ENCODE data around the gene ANGPTL4. TPM values are rescaled to one million over a fixed set of nuclear protein-coding genes. Genes with fewer than 3 reads are reported as not detected.

The ANGPTL4 gene
- total and polyA plus RNA-seq, 2 of the 13 experiments (the other 11 are each of a cell fraction or from before 2014, with no cell fraction given): 0.80 to 21.7 TPM

- TF ChIP-seq FOXJ3 (CRISPR knock-in tag; IDR thresholded peaks at IDR 0.05; ENCODE audit: borderline replicate concordance) (no peak), ZNF335 (CRISPR knock-in tag; IDR thresholded peaks at IDR 0.05) (no peak), ZNF451 (CRISPR knock-in tag; IDR thresholded peaks at IDR 0.05) (no peak), CEBPZ (IDR thresholded peaks at IDR 0.05; ENCODE audit: low read length) (no peak), REST (IDR thresholded peaks at IDR 0.05; ENCODE audit: borderline replicate concordance in 1 of 2, low read depth in 1 of 2, low read length in 2 of 2) (no peak), TEAD3 (CRISPR knock-in tag; optimal IDR thresholded peaks at IDR 0.05; ENCODE audit: borderline replicate concordance) (no peak), HNRNPK (IDR thresholded peaks at IDR 0.05; ENCODE audit: low read depth, low read length, poor library complexity, severe bottlenecking) (no peak), CENPT (CRISPR knock-in tag; IDR thresholded peaks at IDR 0.05; ENCODE audit: low read depth) (no peak), YEATS4 (CRISPR knock-in tag; IDR thresholded peaks at IDR 0.05; ENCODE audit: borderline replicate concordance) (no peak), NFYB (CRISPR knock-in tag; IDR thresholded peaks at IDR 0.05) (peak; percentile 89), ZMYM3 (CRISPR knock-in tag; IDR thresholded peaks at IDR 0.05) (0 out of 2 replicates have a peak, but pooled peaks have one; percentile 62), SIN3A (IDR thresholded peaks at IDR 0.05; ENCODE audit: borderline replicate concordance, low read depth, low read length) (no peak), SIX4 (CRISPR knock-in tag; IDR thresholded peaks at IDR 0.05) (no peak), ZNF775 (CRISPR knock-in tag; IDR thresholded peaks at IDR 0.05; ENCODE audit: borderline replicate concordance) (no peak), NFYC (CRISPR knock-in tag; IDR thresholded peaks at IDR 0.05) (peak; percentile 91), KAT7 (CRISPR knock-in tag; IDR thresholded peaks at IDR 0.05; ENCODE audit: borderline replicate concordance) (no peak), ZNF549 (CRISPR knock-in tag; IDR thresholded peaks at IDR 0.05) (no peak), ZNF143 (CRISPR knock-in tag; IDR thresholded peaks at IDR 0.05) (no peak), MAF1 (CRISPR knock-in tag; IDR thresholded peaks at IDR 0.05; ENCODE audit: borderline replicate concordance) (no peak), SP2 (CRISPR knock-in tag; IDR thresholded peaks at IDR 0.05) (peak; percentile 93)
Measured at GRCh38 chr19:8412783-8413628, 49.1 kb downstream of the ANGPTL4 start, which contains the start of gene MARCHF2 (continued).
